K562 (cell line): ENCODE measurements around the gene NOSTRIN. TPM values are rescaled to one million over a fixed set of nuclear protein-coding genes. Genes with fewer than 3 reads are reported as not detected.

Experiments used
- ATAC-seq: fragments of 200-7000 bp; cut with Tn5 transposase; 3 replicates; pipeline ENCODE4 v1.9.1; 2020; ENCODE audit warnings: moderate library complexity
- BruUV-seq: library from RNA; stranded (reverse); fragments of 400-500 nt; replicated peaks from 2 replicates; lab custom pipeline; 2021; lab: Mats Ljungman, UMichigan
- CTCF ChIA-PET: fragments of 300-600 bp; formaldehyde crosslinking; extraction: SDS; loops from one replicate; lab custom pipeline; 2021; ENCODE audit warnings: low intra/inter-chr PET ratio; lab: Yijun Ruan, JAX
- POLR2A ChIA-PET: fragments of 300-600, 350-650 bp; sonication (Branson Sonifier 250); formaldehyde crosslinking; extraction: SDS; loops from one replicate; lab custom pipeline; 2021; ENCODE audit warnings: antibody characterized with exemption, inconsistent platforms; lab: Yijun Ruan, JAX
- DNase-seq, 4 experiments: peaks; one replicate each; pipeline versions ENCODE4 v3.0.0 to v3.0.0-alpha.2; 2011 to 2018; ENCODE audit warnings: low spot score in 3 of 4, mixed read lengths in 3 of 4; ENCODE audit errors: extremely low read depth in 1 of 4
- FAIRE-seq: peaks from 2 replicates; lab custom pipeline; 2011; peaks lifted over from hg19 to GRCh38; lab: Jason Lieb, UNC
- H2AFZ ChIP-seq: 2 replicates; pipeline ENCODE4 v1.6.0; 2011; ENCODE audit warnings: low read depth, low read length, control low read depth, inconsistent platforms
- H3K27ac ChIP-seq: fragments of 200-600 bp; 3 replicates; pipeline ENCODE4 v1.8.0; 2011; ENCODE audit warnings: low read depth, mild to moderate bottlenecking, control low read depth, inconsistent platforms, low read length, moderate library complexity, mixed read lengths; ENCODE audit errors: extremely low read depth
- H3K27me3 ChIP-seq, 2 experiments: fragments of 300-600 bp in 1 of 2; 2 replicates in 1 of 2; 3 replicates in 1 of 2; pipeline versions ENCODE4 v1.6.0 to v1.8.0; 2011; ENCODE audit warnings: inconsistent platforms in 2 of 2, low read length in 2 of 2, mild to moderate bottlenecking in 1 of 2, mixed read lengths in 1 of 2, moderate library complexity in 1 of 2; ENCODE audit not compliant: control insufficient read depth in 2 of 2, insufficient read depth in 2 of 2
- H3K36me3 ChIP-seq: fragments of 300-600 bp; 3 replicates; pipeline ENCODE4 v1.8.0; 2011; ENCODE audit warnings: mild to moderate bottlenecking, low read length, inconsistent platforms; ENCODE audit not compliant: control insufficient read depth, insufficient read depth
- H3K4me1 ChIP-seq, 2 experiments: fragments of 200-600 bp in 1 of 2; replicated peaks in 1 of 2; 2 replicates in 1 of 2; 3 replicates in 1 of 2; pipeline versions ENCODE4 v1.5.1 to v1.8.0; 2011; ENCODE audit warnings: inconsistent platforms in 2 of 2, low read length in 2 of 2, mild to moderate bottlenecking in 1 of 2, mixed read lengths in 1 of 2, moderate library complexity in 1 of 2; ENCODE audit not compliant: control insufficient read depth in 2 of 2, insufficient read depth in 2 of 2
- H3K4me2 ChIP-seq: 2 replicates; pipeline ENCODE4 v1.6.1; 2011; ENCODE audit warnings: low read length, control low read depth, inconsistent platforms, mixed read lengths; ENCODE audit not compliant: insufficient read depth
- H3K4me3 ChIP-seq: fragments of 200-600 bp; sonication (generic), shearing (Covaris generic); 2 replicates; pipeline ENCODE4 v1.5.1; 2016; ENCODE audit warnings: control low read depth, inconsistent platforms
- H3K79me2 ChIP-seq: fragments of 200-600 bp; 3 replicates; pipeline ENCODE4 v1.8.0; 2011; ENCODE audit warnings: low read length, inconsistent platforms; ENCODE audit not compliant: control insufficient read depth, insufficient read depth
- H3K9ac ChIP-seq, 2 experiments: 2 replicates each; pipeline versions ENCODE4 v1.6.0 to v1.6.1; 2011; ENCODE audit warnings: low read depth in 2 of 2, low read length in 2 of 2, control low read depth in 1 of 2, inconsistent platforms in 1 of 2, mild to moderate bottlenecking in 1 of 2, mixed read lengths in 1 of 2; ENCODE audit not compliant: insufficient read depth in 1 of 2
- H3K9me1 ChIP-seq: one replicate; pipeline ENCODE4 v1.6.0; 2011; ENCODE audit warnings: inconsistent platforms, mild to moderate bottlenecking, low read length, moderate library complexity; ENCODE audit not compliant: control insufficient read depth, insufficient read depth
- H3K9me3 ChIP-seq: replicated peaks from 2 replicates; pipeline ENCODE4 v1.5.1; 2011; ENCODE audit warnings: low read depth, low read length, inconsistent platforms; ENCODE audit not compliant: control insufficient read depth, insufficient read depth
- H4K20me1 ChIP-seq: replicated peaks from 2 replicates; pipeline ENCODE4 v1.6.1; 2011; ENCODE audit warnings: low read length, inconsistent platforms, mixed read lengths; ENCODE audit not compliant: control insufficient read depth, insufficient read depth
- EP300 ChIP-seq: IDR thresholded peaks from 2 replicates; pipeline ENCODE4 v1.6.1; 2012; ENCODE audit warnings: low read length, improper control_type of control experiment
- HCFC1 ChIP-seq: IDR thresholded peaks from 2 replicates; pipeline ENCODE4 v1.6.1; 2012; ENCODE audit warnings: low read depth, low read length, improper control_type of control experiment
- MYBL2 ChIP-seq, 2 experiments: fragments of 450-650 bp in 1 of 2; sonication (generic) in 1 of 2; formaldehyde crosslinking in 1 of 2; IDR thresholded peaks; 2 replicates each; pipeline versions ENCODE4 v1.6.1 to v1.8.1; 2017 to 2022; ENCODE audit warnings: borderline replicate concordance in 1 of 2, inconsistent platforms in 1 of 2, low read depth in 1 of 2, mild to moderate bottlenecking in 1 of 2, missing genetic modification reagents in 1 of 2, moderate library complexity in 1 of 2
- RBM25 ChIP-seq: fragments of 200-400 bp; formaldehyde crosslinking; IDR thresholded peaks from 2 replicates; pipeline ENCODE4 v1.6.1; 2018; ENCODE audit warnings: low read length, low read depth, moderate library complexity; ENCODE audit not compliant: severe bottlenecking
- RFX5 ChIP-seq: IDR thresholded peaks from 2 replicates; pipeline ENCODE4 v1.6.1; 2011; ENCODE audit warnings: low read depth, mild to moderate bottlenecking, improper control_type of control experiment, low read length
- TCF3 ChIP-seq: sonication (generic); formaldehyde crosslinking; IDR thresholded peaks from 2 replicates; pipeline ENCODE4 v1.4.0; 2020; ENCODE audit warnings: mild to moderate bottlenecking, missing genetic modification reagents
- U2AF2 ChIP-seq: fragments of 200-400 bp; formaldehyde crosslinking; optimal IDR thresholded peaks from 2 replicates; pipeline ENCODE3; 2017; ENCODE audit warnings: low read depth, mild to moderate bottlenecking, low read length
- WGBS: fragments of 100-300 bp; shearing (Covaris generic); methylation state at CpG from one replicate; pipeline ENCODE4 v1.1.6; 2016; ENCODE audit warnings: low coverage, mixed read lengths; ENCODE audit not compliant: insufficient coverage; ENCODE audit errors: missing lambda C conversion rate; 5-methylcytosine and 5-hydroxymethylcytosine counted together
- in situ Hi-C: fragments of 300-500 bp; cut with MboI; formaldehyde crosslinking; loops from 4 replicates; pipeline ENCODE4 v1.15.0; 2018; ENCODE audit warnings: inconsistent platforms, mixed read lengths
- intact Hi-C: fragments of 100-400 bp; cut with micrococcal nuclease; formaldehyde crosslinking; loops from 2 replicates; pipeline ENCODE4 v1.14.2; 2022
- polyA plus RNA-seq, 8 experiments: library from polyadenylated mRNA; depleted of rRNA in 4 of 8; stranded (reverse) in 5 of 8; unstranded in 3 of 8; fragments of >200 nt; fragmentation: Nextera tagmentation in 2 of 8; fragmentation: Illumina TruSeq in 1 of 8; extraction: Ambion mirVana in 2 of 8; extraction: Trizol in 1 of 8; gene quantifications; 2 replicates each; pipeline versions ENCODE4 v1.2.1 to v1.2.3, GENCODE V29; 2011 to 2014; ENCODE audit warnings: inconsistent platforms in 1 of 8, missing spikeins in 1 of 8
- total RNA-seq, 7 experiments: library from RNA; depleted of rRNA in 6 of 7; stranded (reverse); fragments of >200 nt in 6 of 7; fragmentation: Illumina TruSeq in 2 of 7; extraction: Trizol in 2 of 7; gene quantifications; 2 replicates each; pipeline versions ENCODE4 v1.2.1 to v1.2.3, GENCODE V29; 2011 to 2021; ENCODE audit warnings: low replicate concordance in 1 of 7
- TF ChIP-seq, protein P1 (sequence below): sonication (generic); formaldehyde crosslinking; IDR thresholded peaks from 2 replicates; pipeline ENCODE4 v1.8.1; 2023; ENCODE audit warnings: mild to moderate bottlenecking, missing genetic modification reagents

NOSTRIN gene
- total and polyA plus RNA-seq, 9 of the 15 experiments (the other 6 are each of a cell fraction or from before 2014, with no cell fraction given), result 26.7 to 82.9 (median 56.3) TPM

DNA sequence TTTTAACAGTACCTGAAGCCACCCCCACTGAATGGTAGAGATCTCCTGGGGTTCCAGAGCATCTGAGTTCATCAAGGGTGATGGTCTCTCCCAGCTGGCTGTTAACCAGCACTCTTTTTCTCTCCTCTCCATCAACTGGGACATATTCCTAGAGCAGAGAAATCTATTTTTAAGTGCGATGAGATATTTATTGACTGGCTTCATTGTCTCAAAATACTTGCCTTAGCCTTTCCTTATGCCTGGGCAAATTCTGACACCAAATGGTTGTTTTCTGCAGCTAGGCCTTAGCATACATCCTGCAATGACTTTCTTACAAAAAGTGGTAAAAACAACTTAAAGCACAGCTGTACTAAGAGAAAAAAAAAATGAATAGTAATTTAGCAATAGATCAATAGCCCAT, 19.6 kb downstream of the NOSTRIN start:
- TF ChIP-seq EP300 (no peak), HCFC1 (no peak), TCF3 (no peak), U2AF2 (no peak), RBM25 (peak; percentile 4), MYBL2 (IDR thresholded peaks at IDR 0.05; ENCODE audit: low read depth) (no peak), MYBL2 (CRISPR knock-in tag; IDR thresholded peaks at IDR 0.05; ENCODE audit: borderline replicate concordance) (no peak), RFX5 (no peak)
- TF ChIP-seq, protein P1, sequence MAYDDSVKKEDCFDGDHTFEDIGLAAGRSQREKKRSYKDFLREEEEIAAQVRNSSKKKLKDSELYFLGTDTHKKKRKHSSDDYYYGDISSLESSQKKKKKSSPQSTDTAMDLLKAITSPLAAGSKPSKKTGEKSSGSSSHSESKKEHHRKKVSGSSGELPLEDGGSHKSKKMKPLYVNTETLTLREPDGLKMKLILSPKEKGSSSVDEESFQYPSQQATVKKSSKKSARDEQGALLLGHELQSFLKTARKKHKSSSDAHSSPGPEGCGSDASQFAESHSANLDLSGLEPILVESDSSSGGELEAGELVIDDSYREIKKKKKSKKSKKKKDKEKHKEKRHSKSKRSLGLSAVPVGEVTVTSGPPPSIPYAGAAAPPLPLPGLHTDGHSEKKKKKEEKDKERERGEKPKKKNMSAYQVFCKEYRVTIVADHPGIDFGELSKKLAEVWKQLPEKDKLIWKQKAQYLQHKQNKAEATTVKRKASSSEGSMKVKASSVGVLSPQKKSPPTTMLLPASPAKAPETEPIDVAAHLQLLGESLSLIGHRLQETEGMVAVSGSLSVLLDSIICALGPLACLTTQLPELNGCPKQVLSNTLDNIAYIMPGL (CRISPR knock-in tag), result no peak
- Histone ChIP-seq H3K27ac (no peak overlapping the region), H3K9me1 (no peaks in the 10 kb centered on the region), H2AFZ (no peak overlapping the region), H3K4me3 (no peak overlapping the region), H3K79me2 (no peaks in the 10 kb centered on the region), H3K4me2 (no peak overlapping the region), H3K9ac (no peak overlapping the region), H3K27me3 (no peaks in the 10 kb centered on the region), H3K4me1 (peaks cover 0 to 18% of the 10 kb centered on the region in 2 experiments; a peak in 4 of 5 replicates), H4K20me1 (no peaks in the 10 kb centered on the region), H3K9me3 (no peaks in the 10 kb centered on the region), H3K36me3 (peaks cover 28% of the 10 kb centered on the region)
- CTCF ChIA-PET, result no interaction called here
- in situ Hi-C loops, result no loop called here
- WGBS, result 83% methylated on average over 1 of the region's 1 CpG
- POLR2A ChIA-PET, result interaction anchor here (0.6 to 1.7 kb wide), 3 partner anchors 10 to 97 kb away, joined by 4 read pairs; no protein-coding TSS in a partner anchor
- BruUV-seq, result no TSS peak
- FAIRE-seq (no peak), DNase-seq (no peak), ATAC-seq (no peak)
- intact Hi-C loops, result no loop called here
